ENCODE measurements around the gene PRR22. TPM values are rescaled to one million over a fixed set of nuclear protein-coding genes. Genes with fewer than 3 reads are reported as not detected.
A peak's percentile ranks its signal among the peaks of the same experiment; 100 is the strongest.

Gene PRR22
- total RNA-seq, 1 donor from 2014 or later, result 3.1 TPM

- DNase-seq (ENCODE audit: extremely low spot score, unreplicated experiment), result no peak
- Mint-ChIP-seq H3K27ac (ENCODE audit: unreplicated experiment) (no peak overlapping the region), H3K4me3 (ENCODE audit: unreplicated experiment) (peak overlapping the region; percentile 64), H3K36me3 (ENCODE audit: unreplicated experiment) (no peaks in the 10 kb centered on the region), H3K27me3 (ENCODE audit: unreplicated experiment) (peaks cover 33% of the 10 kb centered on the region), H3K4me1 (ENCODE audit: unreplicated experiment) (peaks cover 5% of the 10 kb centered on the region), H3K9me3 (ENCODE audit: unreplicated experiment) (no peaks in the 10 kb centered on the region)
- TF ChIP-seq, protein P1, sequence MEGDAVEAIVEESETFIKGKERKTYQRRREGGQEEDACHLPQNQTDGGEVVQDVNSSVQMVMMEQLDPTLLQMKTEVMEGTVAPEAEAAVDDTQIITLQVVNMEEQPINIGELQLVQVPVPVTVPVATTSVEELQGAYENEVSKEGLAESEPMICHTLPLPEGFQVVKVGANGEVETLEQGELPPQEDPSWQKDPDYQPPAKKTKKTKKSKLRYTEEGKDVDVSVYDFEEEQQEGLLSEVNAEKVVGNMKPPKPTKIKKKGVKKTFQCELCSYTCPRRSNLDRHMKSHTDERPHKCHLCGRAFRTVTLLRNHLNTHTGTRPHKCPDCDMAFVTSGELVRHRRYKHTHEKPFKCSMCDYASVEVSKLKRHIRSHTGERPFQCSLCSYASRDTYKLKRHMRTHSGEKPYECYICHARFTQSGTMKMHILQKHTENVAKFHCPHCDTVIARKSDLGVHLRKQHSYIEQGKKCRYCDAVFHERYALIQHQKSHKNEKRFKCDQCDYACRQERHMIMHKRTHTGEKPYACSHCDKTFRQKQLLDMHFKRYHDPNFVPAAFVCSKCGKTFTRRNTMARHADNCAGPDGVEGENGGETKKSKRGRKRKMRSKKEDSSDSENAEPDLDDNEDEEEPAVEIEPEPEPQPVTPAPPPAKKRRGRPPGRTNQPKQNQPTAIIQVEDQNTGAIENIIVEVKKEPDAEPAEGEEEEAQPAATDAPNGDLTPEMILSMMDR (IDR thresholded peaks at IDR 0.05), result no peak
These were observed 18.9 kb upstream of the PRR22 start for GRCh38 chr19:5803441-5803751.

GRCh38 chr19:5801796-5802619 lies 17.5 kb upstream of the PRR22 start:
- peaks cover 27% of the 10 kb centered on the region for H3K27me3 Mint-ChIP-seq (ENCODE audit: unreplicated experiment)
- TF ChIP-seq, protein P1 (IDR thresholded peaks at IDR 0.05), result no peak
- no peaks in the 10 kb centered on the region for H3K9me3 Mint-ChIP-seq (ENCODE audit: unreplicated experiment)
- no peak for DNase-seq (ENCODE audit: extremely low spot score, unreplicated experiment)
- H3K27ac Mint-ChIP-seq (ENCODE audit: unreplicated experiment), result no peak overlapping the region
- H3K36me3 Mint-ChIP-seq (ENCODE audit: unreplicated experiment), result no peaks in the 10 kb centered on the region
- H3K4me1 Mint-ChIP-seq (ENCODE audit: unreplicated experiment), result peaks cover 5% of the 10 kb centered on the region
- H3K4me3 Mint-ChIP-seq (ENCODE audit: unreplicated experiment), result no peak overlapping the region

DNA sequence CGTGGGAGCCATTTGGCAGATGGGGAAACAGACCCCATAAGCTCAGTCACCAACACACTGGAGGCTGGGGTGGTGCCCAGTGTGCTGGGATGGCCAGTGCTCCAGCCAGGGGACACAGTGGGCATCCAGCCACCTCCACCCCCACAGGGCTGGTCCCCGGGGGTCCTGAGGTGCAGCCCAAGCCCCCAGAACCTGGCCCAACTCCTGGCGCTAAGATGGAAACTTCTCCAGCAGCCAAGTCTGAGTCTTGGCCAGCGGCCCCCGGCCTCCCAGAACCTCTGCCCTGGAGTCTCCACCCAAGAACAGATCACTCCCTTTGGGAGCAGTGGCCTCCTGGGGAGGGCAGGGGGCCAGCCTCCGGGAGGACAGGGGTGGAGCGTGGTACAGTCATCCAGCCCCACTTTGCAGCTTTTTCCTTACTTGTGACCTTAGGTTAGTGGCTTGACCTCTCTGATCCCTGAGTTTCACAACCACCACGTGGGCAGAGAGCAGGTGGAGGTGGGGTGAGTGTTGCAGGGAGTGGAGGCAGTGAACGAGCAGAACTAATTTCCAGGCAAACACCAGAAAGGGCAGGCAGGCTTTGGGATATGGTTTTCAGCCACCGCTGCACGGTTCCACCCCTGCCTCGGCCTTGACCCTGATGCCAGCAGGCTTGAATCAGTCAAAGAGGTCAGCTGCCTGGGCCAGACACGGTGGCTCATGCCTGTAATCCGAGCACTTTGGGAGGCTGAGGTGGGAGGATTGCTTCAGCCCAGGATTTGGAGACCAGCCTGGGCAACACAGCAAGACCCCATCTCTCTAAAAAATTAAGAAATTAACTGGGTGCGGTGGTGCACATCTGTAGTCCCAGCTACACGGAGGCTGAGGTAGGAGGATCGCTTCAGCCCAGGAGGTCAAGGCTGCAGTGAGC lies 16.1 kb upstream of the PRR22 start:
- Mint-ChIP-seq H3K4me3 (ENCODE audit: unreplicated experiment) (no peak overlapping the region), H3K4me1 (ENCODE audit: unreplicated experiment) (peaks cover 3% of the 10 kb centered on the region), H3K27me3 (ENCODE audit: unreplicated experiment) (peaks cover 15% of the 10 kb centered on the region), H3K36me3 (ENCODE audit: unreplicated experiment) (no peaks in the 10 kb centered on the region), H3K27ac (ENCODE audit: unreplicated experiment) (no peak overlapping the region), H3K9me3 (ENCODE audit: unreplicated experiment) (no peaks in the 10 kb centered on the region)
- TF ChIP-seq, protein P1 (IDR thresholded peaks at IDR 0.05), result no peak
- DNase-seq (ENCODE audit: extremely low spot score, unreplicated experiment), result no peak

DNA sequence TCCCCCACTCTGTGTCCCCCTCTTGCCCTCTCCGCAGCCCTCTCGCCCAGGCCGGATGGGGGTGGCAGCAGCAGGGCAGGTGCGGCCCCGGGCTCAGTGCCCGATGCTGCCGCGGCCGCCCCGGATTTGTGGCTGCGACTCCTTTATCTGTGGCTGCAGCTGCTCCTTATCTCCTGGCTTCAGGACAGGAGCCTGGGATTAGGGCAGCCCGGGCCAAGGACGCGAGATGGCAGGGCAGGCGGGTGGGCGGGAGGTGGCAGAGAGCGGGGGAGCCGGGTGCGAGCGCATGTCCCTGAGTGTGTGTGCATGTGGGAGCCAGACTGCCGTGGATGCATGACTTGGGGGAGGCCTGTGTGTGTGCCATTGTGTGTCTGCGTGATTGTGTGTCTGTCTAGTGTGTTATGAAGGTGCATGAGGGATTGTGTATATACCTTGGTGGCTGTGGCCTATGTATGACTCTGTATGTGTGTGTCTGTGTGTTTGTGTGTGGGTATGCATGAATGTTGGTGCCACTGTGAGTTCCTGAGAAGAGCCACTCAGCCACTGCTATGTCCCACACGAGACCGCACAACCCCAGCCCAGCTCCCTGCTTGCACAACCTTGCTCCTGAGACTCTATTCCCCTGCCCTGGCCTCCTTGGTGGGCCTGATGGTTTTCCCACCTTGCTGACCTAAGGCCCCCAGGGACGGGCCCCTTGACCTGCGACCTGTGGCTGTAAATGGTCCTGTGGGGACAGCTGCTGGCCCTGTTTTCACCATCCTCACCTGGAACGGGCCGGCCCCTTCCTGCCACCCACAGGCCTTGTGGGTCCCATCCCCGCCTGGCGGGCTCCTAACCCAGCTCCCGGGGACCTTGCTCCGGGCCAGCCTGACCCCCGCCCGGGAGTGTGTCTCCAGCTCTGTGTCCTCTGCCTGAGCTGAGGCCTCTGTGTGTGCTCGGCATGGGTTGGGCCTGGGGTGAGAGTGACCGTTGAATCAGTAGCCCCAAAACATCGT lies 15.0 kb upstream of the PRR22 start:
- Mint-ChIP-seq H3K4me1 (ENCODE audit: unreplicated experiment) (peaks cover 3% of the 10 kb centered on the region), H3K27ac (ENCODE audit: unreplicated experiment) (no peak overlapping the region), H3K36me3 (ENCODE audit: unreplicated experiment) (no peaks in the 10 kb centered on the region), H3K4me3 (ENCODE audit: unreplicated experiment) (no peak overlapping the region), H3K27me3 (ENCODE audit: unreplicated experiment) (peaks cover 14% of the 10 kb centered on the region), H3K9me3 (ENCODE audit: unreplicated experiment) (no peaks in the 10 kb centered on the region)
- TF ChIP-seq, protein P1 (IDR thresholded peaks at IDR 0.05), result no peak
- no peak for DNase-seq (ENCODE audit: extremely low spot score, unreplicated experiment)
